SH-SY5Y (cell line): ENCODE data around the gene MACC1.

Experiments
- GATA2 ChIP-seq: IDR thresholded peaks from 2 replicates; pipeline ENCODE4 v1.6.1; 2011; ENCODE audit warnings: mild to moderate bottlenecking, low read depth, low read length
- GATA3 ChIP-seq: IDR thresholded peaks from 2 replicates; pipeline ENCODE4 v1.6.1; 2011; ENCODE audit warnings: low read depth, mild to moderate bottlenecking, low read length, moderate library complexity

DNA sequence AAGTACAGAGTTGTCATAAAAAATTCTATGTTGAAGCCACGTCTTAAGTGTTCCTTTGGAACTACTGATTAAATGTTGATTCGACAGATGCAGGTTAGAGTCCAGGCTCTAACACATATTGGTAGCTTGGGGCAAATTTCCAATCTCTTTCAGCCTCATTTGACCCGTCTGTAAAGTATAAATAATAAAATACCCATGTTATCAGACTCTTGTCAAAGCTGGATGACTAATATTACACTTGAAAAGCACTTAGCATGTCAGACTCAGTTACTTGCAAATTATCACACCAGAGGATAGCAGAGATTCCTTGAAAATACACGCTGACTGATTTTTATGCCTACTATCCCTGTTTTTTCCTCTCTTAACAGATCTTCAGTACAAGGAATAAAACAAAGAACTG, 18.1 kb upstream of the MACC1 start:
- TF ChIP-seq GATA2 (no peak), GATA3 (no peak)
